ENCODE measurements around the gene METTL21A.
A peak's percentile ranks its signal among the peaks of the same experiment; 100 is the strongest.
"Not testable (repeated sequence)": the region's sequence is repeated elsewhere in the genome, so short reads cannot be mapped to it uniquely, and the experiment has no call there.

Gene METTL21A

DNA sequence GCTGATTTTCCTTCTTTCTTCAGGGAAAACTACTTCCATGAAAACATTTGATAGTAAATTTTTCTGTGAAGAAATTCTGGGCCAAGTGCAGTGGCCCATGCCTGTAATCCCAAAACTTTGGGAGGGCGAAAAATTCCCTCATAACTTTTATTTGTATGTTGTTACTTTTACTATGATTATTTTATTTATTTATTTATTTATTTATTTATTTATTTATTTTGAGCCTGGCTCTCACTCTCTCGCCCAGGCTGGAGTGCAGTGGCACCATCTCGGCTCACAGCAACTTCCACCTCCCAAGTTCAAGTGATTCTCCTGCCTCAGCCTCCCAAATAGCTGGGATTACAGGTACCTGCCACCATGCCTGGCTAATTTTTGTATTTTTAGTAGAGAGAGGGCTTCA is 14.1 kb upstream of the METTL21A start:
- peaks cover 27% of the 10 kb centered on the region for H3K4me1 Mint-ChIP-seq (ENCODE audit: low read depth)
- H3K36me3 Mint-ChIP-seq (ENCODE audit: low read depth); H3K27ac Mint-ChIP-seq; H3K27me3 Mint-ChIP-seq; H3K4me3 Mint-ChIP-seq: not testable (repeated sequence)
- intact Hi-C loops (cut with micrococcal nuclease): loop anchor here (5.0 kb wide), 1 partner anchor 88 kb away; no protein-coding TSS in a partner anchor
- H3K9me3 Mint-ChIP-seq: peaks cover 15% of the 10 kb centered on the region

DNA sequence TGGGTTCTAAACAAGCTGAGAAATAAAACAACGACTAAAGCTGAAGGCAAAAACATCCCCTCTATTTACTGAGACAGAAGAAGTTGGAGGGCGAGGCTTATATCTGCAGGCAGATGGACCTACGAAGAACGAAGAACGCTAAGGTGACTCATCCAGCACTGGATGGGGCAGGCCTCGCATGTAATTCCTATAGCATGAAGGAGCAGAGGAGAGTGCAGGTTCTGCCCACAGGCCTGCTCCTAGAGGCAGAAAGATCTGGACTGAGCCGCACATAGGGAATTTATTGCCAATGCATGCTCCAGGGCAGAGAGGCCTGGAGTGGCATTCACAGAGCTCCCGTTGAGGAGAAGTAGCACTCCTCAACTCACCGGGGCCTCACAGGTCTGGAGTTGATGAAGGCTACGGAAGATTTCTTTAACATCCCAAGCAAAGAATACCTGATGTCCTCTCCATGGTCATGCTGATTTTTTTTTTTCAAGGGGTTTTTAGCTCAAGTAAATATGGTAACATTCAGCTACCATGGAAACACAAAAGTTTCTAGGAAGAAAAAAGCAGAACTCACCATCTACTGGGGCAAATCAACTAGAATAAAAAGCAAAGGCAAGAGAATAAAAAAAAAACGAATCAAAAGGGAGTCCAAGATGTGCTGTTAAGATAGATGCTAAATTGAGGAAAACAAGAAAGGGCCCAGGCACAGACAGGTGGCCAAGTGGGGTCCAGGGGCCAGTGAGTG is 10.4 kb upstream of the METTL21A start:
- H3K27me3 Mint-ChIP-seq: no peaks in the 10 kb centered on the region
- peak overlapping the region; percentile 90 for H3K27ac Mint-ChIP-seq
- peaks cover 43% of the 10 kb centered on the region for H3K4me1 Mint-ChIP-seq (ENCODE audit: low read depth)
- intact Hi-C loops (cut with micrococcal nuclease): loop anchor here (5.0 kb wide), 1 partner anchor 92 kb away; no protein-coding TSS in a partner anchor
- H3K36me3 Mint-ChIP-seq (ENCODE audit: low read depth): no peaks in the 10 kb centered on the region
- H3K4me3 Mint-ChIP-seq: peak overlapping the region; percentile 35
- peaks cover 6% of the 10 kb centered on the region for H3K9me3 Mint-ChIP-seq

DNA sequence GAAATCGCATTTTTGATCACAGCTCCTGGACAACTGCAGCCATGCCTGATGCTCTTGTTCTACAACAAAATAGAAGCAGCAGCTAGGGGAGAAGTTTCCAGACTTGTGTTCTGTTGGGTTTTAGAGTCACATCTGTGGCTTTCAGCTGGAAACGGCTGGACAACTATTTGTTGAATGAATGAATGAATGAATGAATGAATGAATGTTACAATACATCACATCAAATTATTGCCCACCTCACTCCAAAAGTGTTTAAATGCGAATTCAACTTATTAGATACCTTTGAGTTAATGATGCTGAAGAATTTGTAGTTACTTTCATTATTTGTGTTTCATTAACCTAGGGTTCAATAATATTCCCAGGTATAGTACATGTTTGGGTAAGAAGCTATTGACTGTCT is 8.5 kb upstream of the METTL21A start:
- H3K4me3 Mint-ChIP-seq: no peak overlapping the region
- H3K27me3 Mint-ChIP-seq: no peaks in the 10 kb centered on the region
- intact Hi-C loops (cut with micrococcal nuclease): no loop called here
- H3K9me3 Mint-ChIP-seq: no peaks in the 10 kb centered on the region
- peaks cover 43% of the 10 kb centered on the region for H3K4me1 Mint-ChIP-seq (ENCODE audit: low read depth)
- H3K36me3 Mint-ChIP-seq (ENCODE audit: low read depth): no peaks in the 10 kb centered on the region
- H3K27ac Mint-ChIP-seq: no peak overlapping the region

DNA sequence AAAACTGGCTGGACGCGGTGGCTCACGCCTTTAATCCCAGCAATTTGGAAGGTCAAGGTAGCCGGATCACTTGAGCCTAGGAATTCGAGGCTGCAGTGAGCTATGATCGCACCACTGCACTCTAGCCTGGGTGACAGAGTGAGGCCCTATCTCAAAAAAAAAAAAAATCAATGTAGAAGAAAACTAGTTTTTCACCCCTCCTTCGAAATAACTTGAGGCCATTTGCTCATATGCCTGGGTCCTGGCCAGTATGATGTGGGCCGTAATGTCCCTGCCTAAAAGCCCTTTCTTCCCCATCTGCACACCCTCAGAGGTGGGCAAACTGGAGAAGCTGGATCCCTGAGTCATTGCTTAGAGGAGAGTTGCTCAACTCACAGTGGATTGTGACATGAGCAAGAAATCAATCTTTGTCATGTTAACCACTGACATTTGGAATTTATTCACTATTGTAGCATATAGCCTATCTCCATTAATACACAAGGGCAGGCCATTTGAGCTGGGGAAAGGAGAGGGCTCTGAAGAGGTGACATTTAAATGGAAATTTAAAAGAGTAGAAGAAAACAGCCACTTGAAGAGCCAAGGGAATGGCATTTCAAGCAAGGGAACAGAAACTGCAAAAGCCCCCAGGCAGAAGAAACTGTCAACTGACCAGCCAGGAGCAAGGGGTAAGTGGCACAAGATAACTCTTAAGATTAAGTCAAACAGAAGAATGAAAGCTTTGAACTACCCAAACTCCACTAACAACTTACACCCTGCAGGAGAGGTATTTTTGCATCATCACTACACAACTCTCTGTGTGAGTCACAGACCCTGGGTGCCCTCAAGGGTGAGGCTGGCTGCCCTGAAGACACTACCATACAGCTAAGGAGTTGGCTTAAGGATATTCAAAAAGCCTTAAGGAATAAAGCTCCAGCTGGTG is 7.6 kb upstream of the METTL21A start:
- Mint-ChIP-seq H3K36me3 (ENCODE audit: low read depth) (no peaks in the 10 kb centered on the region), H3K27me3 (no peaks in the 10 kb centered on the region), H3K4me3 (no peak overlapping the region), H3K9me3 (no peaks in the 10 kb centered on the region), H3K27ac (peak overlapping the region; percentile 82), H3K4me1 (ENCODE audit: low read depth) (peaks cover 43% of the 10 kb centered on the region)
- intact Hi-C loops (cut with micrococcal nuclease): no loop called here

DNA sequence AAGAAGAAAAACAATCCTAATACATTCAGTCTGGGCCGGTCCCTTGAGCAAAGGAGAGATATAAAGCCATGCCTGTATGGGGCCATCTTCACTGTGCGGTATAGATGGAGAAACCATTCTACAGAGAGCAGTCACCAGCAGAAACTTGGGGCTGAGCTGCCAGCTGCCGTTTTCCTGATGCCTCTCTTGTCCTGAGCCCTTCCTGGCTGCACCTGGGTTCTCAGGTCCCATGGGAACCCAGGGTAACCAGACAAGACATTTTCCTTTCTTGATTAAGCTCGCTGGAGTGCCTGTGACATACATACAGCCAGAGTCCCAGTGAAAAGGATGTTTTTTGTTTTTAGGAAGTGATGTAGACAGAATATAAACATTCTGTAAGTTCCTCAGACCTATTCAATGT is 5.3 kb upstream of the METTL21A start:
- Mint-ChIP-seq H3K27ac (no peak overlapping the region), H3K27me3 (no peaks in the 10 kb centered on the region), H3K9me3 (no peaks in the 10 kb centered on the region), H3K36me3 (ENCODE audit: low read depth) (peaks cover 9% of the 10 kb centered on the region), H3K4me3 (no peak overlapping the region), H3K4me1 (ENCODE audit: low read depth) (peaks cover 30% of the 10 kb centered on the region)
- intact Hi-C loops (cut with micrococcal nuclease): no loop called here

DNA sequence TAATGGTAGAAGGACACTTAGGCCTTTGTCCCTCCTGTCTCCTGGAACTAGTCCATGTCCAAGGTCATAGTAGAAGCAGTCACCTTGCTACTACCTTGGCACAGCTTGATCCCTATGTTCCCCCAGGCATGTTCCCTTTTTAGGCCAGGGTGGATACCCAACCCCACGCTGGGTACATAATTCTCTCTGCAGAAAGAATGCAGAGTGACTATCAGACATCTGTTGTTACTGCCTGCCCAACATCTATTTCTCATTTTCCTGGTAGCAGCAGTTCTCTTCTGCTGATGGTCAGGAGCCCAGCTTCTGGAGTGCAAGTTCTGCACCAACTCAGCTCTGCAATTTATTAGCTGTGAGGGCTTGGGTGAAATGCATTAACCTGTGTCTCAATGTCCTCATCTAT is 4.4 kb upstream of the METTL21A start:
- intact Hi-C loops (cut with micrococcal nuclease): loop anchor here (10.0 kb wide), 1 partner anchor 395 kb away; the partner anchor contains the start of gene PLEKHM3
- H3K36me3 Mint-ChIP-seq (ENCODE audit: low read depth): peaks cover 17% of the 10 kb centered on the region
- H3K4me3 Mint-ChIP-seq: no peak overlapping the region
- no peak overlapping the region for H3K27ac Mint-ChIP-seq
- H3K4me1 Mint-ChIP-seq (ENCODE audit: low read depth): peaks cover 26% of the 10 kb centered on the region
- no peaks in the 10 kb centered on the region for H3K9me3 Mint-ChIP-seq
- H3K27me3 Mint-ChIP-seq: no peaks in the 10 kb centered on the region

DNA sequence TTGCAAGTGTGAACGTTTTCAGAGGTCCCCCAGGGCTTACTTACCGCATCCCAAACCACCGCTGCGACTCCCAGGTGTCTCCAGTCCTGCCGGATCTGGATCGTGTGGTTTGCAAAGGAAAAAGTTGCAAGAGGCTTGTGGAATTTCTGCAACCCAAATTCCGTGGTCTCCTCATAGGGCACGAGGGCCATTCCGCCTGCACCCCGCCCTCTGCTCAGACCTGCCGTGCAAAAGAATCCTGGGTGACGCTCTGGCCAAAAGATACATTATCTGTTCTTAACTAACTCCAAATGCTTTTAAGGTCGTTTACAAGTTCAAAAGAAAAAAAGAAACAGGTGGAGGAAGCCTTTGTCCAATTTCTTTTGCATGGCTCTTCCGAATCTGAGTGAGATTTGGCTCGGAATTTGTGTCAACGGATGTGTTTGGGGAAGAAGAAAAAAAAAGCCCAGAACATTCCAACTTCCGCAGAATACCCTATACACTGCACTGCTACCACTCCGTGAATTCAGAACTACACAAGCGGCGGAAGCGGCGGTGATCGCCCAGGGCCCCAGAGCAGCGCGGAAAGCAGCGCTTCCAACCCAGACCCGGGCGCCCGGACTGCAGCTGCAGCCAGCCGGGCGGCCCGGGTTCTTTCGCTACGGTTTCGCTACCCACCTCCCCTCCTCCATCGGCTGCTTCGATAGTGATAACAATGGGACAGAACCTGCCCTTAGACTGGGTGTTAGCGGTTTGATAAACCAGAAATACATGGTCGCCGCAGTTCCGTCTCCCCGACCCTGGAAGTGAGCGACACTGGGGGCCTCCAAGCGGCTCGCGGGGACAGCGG is 795 bp downstream of the METTL21A start:
- no peaks in the 10 kb centered on the region for H3K9me3 Mint-ChIP-seq
- peak overlapping the region; percentile 95 for H3K27ac Mint-ChIP-seq
- intact Hi-C loops (cut with micrococcal nuclease): loop anchor here (1.0 to 10.0 kb wide), 4 partner anchors 86 to 642 kb away; partner anchors contain the start of genes CCNYL1, PIKFYVE and PLEKHM3
- no peaks in the 10 kb centered on the region for H3K27me3 Mint-ChIP-seq
- peaks cover 53% of the 10 kb centered on the region for H3K4me1 Mint-ChIP-seq (ENCODE audit: low read depth)
- H3K36me3 Mint-ChIP-seq (ENCODE audit: low read depth): peaks cover 44% of the 10 kb centered on the region
- peak overlapping the region; percentile 91 for H3K4me3 Mint-ChIP-seq

DNA sequence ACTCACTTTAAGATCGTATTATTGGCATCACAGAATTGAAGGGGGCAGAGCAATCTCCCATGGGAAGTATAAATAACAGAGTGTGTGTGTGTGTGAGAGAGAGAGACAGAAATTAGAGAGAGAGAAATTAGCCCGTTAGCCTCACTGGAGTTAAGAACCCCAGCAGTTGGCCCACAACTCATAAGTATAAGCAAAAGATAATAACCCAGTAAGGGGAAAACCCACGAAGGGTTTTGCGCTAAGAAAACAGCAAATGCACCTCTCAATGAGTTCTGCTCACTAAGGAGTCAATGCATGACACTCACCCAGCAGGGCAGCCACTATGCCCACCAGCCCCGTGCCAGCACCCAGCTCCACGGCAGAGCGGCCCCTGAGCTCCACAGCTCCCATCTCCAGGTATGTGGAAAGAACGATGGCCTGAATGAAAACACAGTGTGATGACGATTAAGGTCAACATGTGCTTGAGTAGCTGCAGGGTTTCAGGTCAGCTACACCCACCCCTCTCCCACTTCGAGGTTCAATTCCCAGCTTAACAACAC is 3.6 kb downstream of the METTL21A start:
- Mint-ChIP-seq H3K4me1 (ENCODE audit: low read depth) (peaks cover 65% of the 10 kb centered on the region), H3K27ac (peak overlapping the region; percentile 44), H3K27me3 (no peaks in the 10 kb centered on the region), H3K9me3 (no peaks in the 10 kb centered on the region), H3K4me3 (peak overlapping the region; percentile 26), H3K36me3 (ENCODE audit: low read depth) (peaks cover 71% of the 10 kb centered on the region)
- intact Hi-C loops (cut with micrococcal nuclease): loop anchor here (10.0 kb wide), 1 partner anchor 403 kb away; the partner anchor contains the start of gene PLEKHM3

DNA sequence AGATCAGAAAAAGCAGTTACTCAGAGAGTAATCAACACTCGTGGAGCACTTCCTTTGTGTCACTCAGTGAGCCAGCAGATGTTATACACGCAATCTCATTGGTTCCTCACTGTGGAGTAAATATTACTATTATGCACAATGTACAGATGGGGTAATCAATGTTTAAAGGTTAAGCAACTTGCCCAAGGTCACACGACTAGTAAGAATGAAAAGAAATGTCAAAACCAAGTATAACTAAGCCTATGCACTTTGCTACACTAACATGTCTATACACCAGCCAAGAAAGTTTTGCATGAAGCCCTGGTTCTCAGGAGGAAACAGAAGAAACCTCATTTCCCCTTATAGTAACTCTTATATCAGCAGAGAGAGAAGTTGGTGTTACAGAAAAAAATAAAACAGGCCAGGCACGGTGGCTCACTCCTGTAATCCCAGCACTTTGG is 5.4 kb downstream of the METTL21A start:
- Mint-ChIP-seq H3K27ac (peak overlapping the region; percentile 80), H3K9me3 (no peaks in the 10 kb centered on the region), H3K4me3 (no peak overlapping the region), H3K4me1 (ENCODE audit: low read depth) (peaks cover 65% of the 10 kb centered on the region), H3K36me3 (ENCODE audit: low read depth) (peaks cover 70% of the 10 kb centered on the region), H3K27me3 (no peaks in the 10 kb centered on the region)
- intact Hi-C loops (cut with micrococcal nuclease): loop anchor here (10.0 kb wide), 1 partner anchor 405 kb away; the partner anchor contains the start of gene PLEKHM3

DNA sequence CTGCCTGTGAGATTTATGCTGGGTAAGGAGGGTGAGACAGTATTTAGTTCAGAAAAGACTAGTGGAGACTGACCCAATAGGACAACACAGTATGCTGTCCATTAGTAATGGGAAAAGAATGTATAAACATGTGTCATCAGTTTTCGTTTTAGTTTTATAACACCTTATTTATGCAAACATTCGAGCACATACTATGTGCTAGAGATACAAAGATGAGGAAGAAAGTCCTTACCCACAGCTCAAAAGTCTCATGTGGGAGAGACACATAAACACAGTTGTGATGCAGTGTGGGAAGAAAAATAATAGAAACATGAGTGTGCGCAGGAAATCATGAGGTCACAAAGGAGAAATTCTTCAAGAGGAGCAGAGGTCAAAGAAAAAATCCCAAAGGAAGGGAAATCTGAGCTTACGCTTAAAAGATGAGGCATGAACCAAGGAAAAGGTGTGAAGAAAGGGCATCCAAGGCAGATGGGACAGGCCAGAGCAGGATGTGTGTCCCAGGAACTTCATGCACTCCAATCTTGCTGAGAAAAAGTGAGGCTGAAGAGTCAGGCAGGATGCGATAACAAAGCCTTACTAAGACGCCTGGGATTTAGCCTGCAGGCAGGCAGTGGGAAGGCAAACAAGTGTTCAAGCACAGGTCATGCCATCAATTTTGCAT is 8.1 kb downstream of the METTL21A start:
- peaks cover 45% of the 10 kb centered on the region for H3K4me1 Mint-ChIP-seq (ENCODE audit: low read depth)
- H3K36me3 Mint-ChIP-seq (ENCODE audit: low read depth): peaks cover 79% of the 10 kb centered on the region
- intact Hi-C loops (cut with micrococcal nuclease): no loop called here
- H3K4me3 Mint-ChIP-seq: no peak overlapping the region
- peak overlapping the region; percentile 14 for H3K27ac Mint-ChIP-seq
- no peaks in the 10 kb centered on the region for H3K9me3 Mint-ChIP-seq
- H3K27me3 Mint-ChIP-seq: no peaks in the 10 kb centered on the region

DNA sequence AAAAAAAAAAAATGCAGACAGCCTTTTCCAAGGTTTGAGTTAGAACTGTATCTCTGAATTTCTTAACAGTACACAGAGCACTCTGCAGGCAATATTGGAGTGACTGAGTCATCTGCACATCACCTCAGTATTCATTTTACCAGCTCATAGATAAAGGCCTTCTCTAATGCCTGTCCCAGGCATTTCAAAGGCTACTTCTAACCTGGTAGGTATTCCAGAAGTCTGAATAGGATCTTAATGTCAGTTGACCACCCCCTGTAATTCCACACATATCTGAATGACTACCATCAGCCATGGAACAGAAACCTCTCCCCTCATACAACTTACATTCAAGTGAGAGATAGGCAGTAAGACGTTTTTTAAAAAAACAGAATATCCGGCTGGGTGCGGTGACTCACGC is 9.0 kb downstream of the METTL21A start:
- peaks cover 36% of the 10 kb centered on the region for H3K4me1 Mint-ChIP-seq (ENCODE audit: low read depth)

DNA sequence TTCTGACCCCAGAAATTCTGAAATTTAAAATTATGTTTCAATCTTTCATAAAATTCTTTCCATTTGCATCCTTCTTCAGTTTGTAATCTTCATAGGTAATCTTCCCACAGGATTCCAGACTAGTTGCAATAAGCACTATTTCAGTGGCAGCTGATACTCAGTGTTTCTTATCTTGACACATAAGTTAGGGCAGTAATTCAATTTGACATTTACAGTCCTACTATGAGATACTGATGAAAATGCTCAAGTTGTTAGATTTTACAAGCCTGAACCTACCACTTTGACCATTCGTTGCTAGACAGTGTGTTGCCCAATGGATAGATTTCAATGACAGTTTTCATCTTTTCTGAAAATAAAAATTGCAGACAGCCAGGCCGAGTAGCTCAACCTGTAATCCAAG is 10.4 kb downstream of the METTL21A start:
- peaks cover 60% of the 10 kb centered on the region for H3K36me3 Mint-ChIP-seq (ENCODE audit: low read depth)
- H3K4me3 Mint-ChIP-seq: no peak overlapping the region
- intact Hi-C loops (cut with micrococcal nuclease): no loop called here
- H3K27ac Mint-ChIP-seq: no peak overlapping the region
- no peaks in the 10 kb centered on the region for H3K27me3 Mint-ChIP-seq
- H3K4me1 Mint-ChIP-seq (ENCODE audit: low read depth): peaks cover 24% of the 10 kb centered on the region
- no peaks in the 10 kb centered on the region for H3K9me3 Mint-ChIP-seq

More for the DNA sequence above, 9.0 kb downstream of the METTL21A start:
- Mint-ChIP-seq H3K36me3 (ENCODE audit: low read depth) (peaks cover 69% of the 10 kb centered on the region), H3K9me3 (no peaks in the 10 kb centered on the region), H3K4me3 (no peak overlapping the region), H3K27me3 (no peaks in the 10 kb centered on the region), H3K27ac (no peak overlapping the region)
- intact Hi-C loops (cut with micrococcal nuclease): no loop called here

DNA sequence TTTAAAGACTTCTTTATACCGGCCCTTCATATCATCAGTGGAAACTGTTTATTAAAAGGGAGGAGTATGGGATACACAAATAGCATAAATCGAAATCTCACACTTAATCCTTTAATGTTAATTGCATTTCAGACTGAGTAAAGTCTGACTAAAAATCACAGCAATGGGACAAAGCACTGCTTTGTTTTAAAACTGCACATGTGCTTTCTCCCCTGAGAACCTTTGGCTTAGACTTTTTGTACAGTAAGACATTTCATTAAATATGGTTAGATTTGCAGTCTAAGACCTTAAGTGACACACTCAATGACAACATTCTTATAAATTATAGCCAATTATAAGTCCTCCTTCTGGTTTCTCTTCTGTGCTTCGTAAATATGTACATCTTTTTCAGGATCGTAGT is 12.5 kb downstream of the METTL21A start:
- Mint-ChIP-seq H3K36me3 (ENCODE audit: low read depth) (peaks cover 60% of the 10 kb centered on the region), H3K4me1 (ENCODE audit: low read depth) (peaks cover 14% of the 10 kb centered on the region), H3K4me3 (no peak overlapping the region), H3K9me3 (no peaks in the 10 kb centered on the region), H3K27ac (no peak overlapping the region), H3K27me3 (no peaks in the 10 kb centered on the region)
- intact Hi-C loops (cut with micrococcal nuclease): no loop called here

All from dendritic cell treated with granulocyte-macrophage colony-stimulating factor and Interleukin-4, amounts not matched to agents 40 ng/mL and 50 ng/mL, for 4 days (primary cell).